K562 (cell line): Measurements from ENCODE around the gene ABCC5. TPM values are rescaled to one million over a fixed set of nuclear protein-coding genes. Genes with fewer than 3 reads are reported as not detected.

Experiments
- CC2D1A ChIP-seq: fragments of 450-650 bp; IDR thresholded peaks from 2 replicates; pipeline ENCODE4 v1.6.1; 2017; ENCODE audit warnings: mild to moderate bottlenecking
- DLX4 ChIP-seq: fragments of 250-450 bp; sonication (Bioruptor Pico); IDR thresholded peaks from 2 replicates; pipeline ENCODE4 v1.6.1; 2021; ENCODE audit warnings: mild to moderate bottlenecking
- ETV5 ChIP-seq: sonication (generic); formaldehyde crosslinking; IDR thresholded peaks from 2 replicates; pipeline ENCODE4 v1.4.0; 2020; ENCODE audit warnings: low read depth, mild to moderate bottlenecking, missing genetic modification reagents
- EWSR1 ChIP-seq: fragments of 450-650 bp; IDR thresholded peaks from 2 replicates; pipeline ENCODE4 v1.6.1; 2018; ENCODE audit warnings: borderline replicate concordance, mild to moderate bottlenecking, low read depth, moderate library complexity; ENCODE audit not compliant: partially characterized antibody
- EZH2 ChIP-seq: IDR thresholded peaks from 2 replicates; pipeline ENCODE4 v1.6.1; 2012; ENCODE audit warnings: low read depth, mild to moderate bottlenecking, inconsistent platforms, low read length, borderline replicate concordance
- HDGF ChIP-seq: fragments of 450-650 bp; IDR thresholded peaks from 2 replicates; pipeline ENCODE4 v1.6.1; 2016
- JUN ChIP-seq, 2 experiments: sonication (generic) in 1 of 2; formaldehyde crosslinking in 1 of 2; IDR thresholded peaks; 2 replicates each; pipeline versions ENCODE4 v1.6.1 to v1.8.0; 2012 to 2022; ENCODE audit warnings: borderline replicate concordance in 2 of 2, mild to moderate bottlenecking in 2 of 2, improper control_type of control experiment in 1 of 2, low read depth in 1 of 2, low read length in 1 of 2, missing genetic modification reagents in 1 of 2
- RHOXF2B ChIP-seq: fragments of 250-450 bp; sonication (Bioruptor Pico); conservative IDR thresholded peaks from 2 replicates; pipeline ENCODE4 v1.5.1; 2021
- RREB1 ChIP-seq: fragments of 250-450 bp; sonication (Bioruptor Pico); IDR thresholded peaks from 2 replicates; pipeline ENCODE4 v1.4.0; 2020
- SP2 ChIP-seq: IDR thresholded peaks from 2 replicates; pipeline ENCODE4 v1.6.1; 2011; ENCODE audit warnings: mild to moderate bottlenecking, low read depth, low read length, moderate library complexity; ENCODE audit not compliant: poor library complexity, severe bottlenecking; ENCODE audit errors: extremely low read depth
- TFE3 ChIP-seq: fragments of 450-650 bp; formaldehyde crosslinking; IDR thresholded peaks from 2 replicates; pipeline ENCODE4 v1.4.0; 2020; ENCODE audit warnings: mild to moderate bottlenecking, mixed read lengths
- ZNF280B ChIP-seq: fragments of 250-450 bp; sonication (Bioruptor Pico); IDR thresholded peaks from 2 replicates; pipeline ENCODE4 v1.5.1; 2021; ENCODE audit warnings: mild to moderate bottlenecking
- ZNF347 ChIP-seq: fragments of 450-650 bp; formaldehyde crosslinking; IDR thresholded peaks from 2 replicates; pipeline ENCODE4 v1.4.0; 2020; ENCODE audit warnings: low read depth, mild to moderate bottlenecking, moderate library complexity
- polyA plus RNA-seq, 8 experiments: library from polyadenylated mRNA; depleted of rRNA in 4 of 8; stranded (reverse) in 5 of 8; unstranded in 3 of 8; fragments of >200 nt; fragmentation: Nextera tagmentation in 2 of 8; fragmentation: Illumina TruSeq in 1 of 8; extraction: Ambion mirVana in 2 of 8; extraction: Trizol in 1 of 8; gene quantifications; 2 replicates each; pipeline versions ENCODE4 v1.2.1 to v1.2.3, GENCODE V29; 2011 to 2014; ENCODE audit warnings: inconsistent platforms in 1 of 8, missing spikeins in 1 of 8
- total RNA-seq, 7 experiments: library from RNA; depleted of rRNA in 6 of 7; stranded (reverse); fragments of >200 nt in 6 of 7; fragmentation: Illumina TruSeq in 2 of 7; extraction: Trizol in 2 of 7; gene quantifications; 2 replicates each; pipeline versions ENCODE4 v1.2.1 to v1.2.3, GENCODE V29; 2011 to 2021; ENCODE audit warnings: low replicate concordance in 1 of 7

Gene ABCC5
- total and polyA plus RNA-seq, 9 of the 15 experiments (the other 6 are each of a cell fraction or from before 2014, with no cell fraction given), result 22.0 to 53.0 (median 41.9) TPM

- TF ChIP-seq TFE3 (CRISPR knock-in tag), result no peak
- no peak for TF ChIP-seq EWSR1
- 0 out of 2 replicates have a peak, but pooled peaks have one; percentile 55 for TF ChIP-seq RREB1
- TF ChIP-seq SP2, result no peak
- TF ChIP-seq JUN (IDR thresholded peaks at IDR 0.05; ENCODE audit: borderline replicate concordance, low read depth, low read length), result peak; percentile 49; the same call in 1 of the 2 replicates
- no peak for TF ChIP-seq JUN (CRISPR knock-in tag; IDR thresholded peaks at IDR 0.05; ENCODE audit: borderline replicate concordance)
- TF ChIP-seq HDGF, result no peak; the same call in 1 of the 2 replicates
- no peak for TF ChIP-seq CC2D1A
- no peak for TF ChIP-seq ZNF280B (CRISPR knock-in tag)
- TF ChIP-seq EZH2, result no peak
- TF ChIP-seq RHOXF2B (CRISPR knock-in tag), result no peak
- no peak for TF ChIP-seq ZNF347
- no peak for TF ChIP-seq ETV5 (CRISPR knock-in tag)
- TF ChIP-seq DLX4 (CRISPR knock-in tag), result no peak
Observed at GRCh38 chr3:184016811-184017671, 643 bp downstream of the ABCC5 start (continued).
